KBM-7 (cell line): Measurements from ENCODE around the gene NID1.
"Not testable (repeated sequence)": the region's sequence is repeated elsewhere in the genome, so short reads cannot be mapped to it uniquely, and the experiment has no call there.

Experiments
- DNase-seq: peaks from one replicate; pipeline ENCODE4 v3.0.0-alpha.2; 2015
- in situ Hi-C: fragments of 300-500 bp; cut with MboI; formaldehyde crosslinking; loops from 2 replicates; pipeline ENCODE4 v1.14.3; 2020; ENCODE audit warnings: low sequenced_read_pairs, low pct_unique_long_range_greater_than_20kb, mixed read lengths

Gene NID1

GRCh38 chr1:236010443-236010842, 54.4 kb downstream of the NID1 start:
- no peak for DNase-seq
- in situ Hi-C loops: no loop called here

GRCh38 chr1:236009857-236010256, 55.0 kb downstream of the NID1 start:
- DNase-seq: no peak
- in situ Hi-C loops: no loop called here

- in situ Hi-C loops: no loop called here
- DNase-seq: no peak
These were observed 55.7 kb downstream of the NID1 start for GRCh38 chr1:236009191-236009590.

- in situ Hi-C loops: no loop called here
- DNase-seq: no peak
These were observed 57.1 kb downstream of the NID1 start for GRCh38 chr1:236007781-236008180.

- DNase-seq, in situ Hi-C loops: not testable (repeated sequence)
These were observed 61.8 kb downstream of the NID1 start for GRCh38 chr1:236003058-236003457.

- DNase-seq: no peak
- in situ Hi-C loops: no loop called here
These were observed 62.3 kb downstream of the NID1 start for GRCh38 chr1:236002572-236002971.

GRCh38 chr1:236002025-236002390, 62.9 kb downstream of the NID1 start:
- in situ Hi-C loops: no loop called here
- DNase-seq: no peak

GRCh38 chr1:236000781-236001180, 64.1 kb downstream of the NID1 start:
- no peak for DNase-seq
- in situ Hi-C loops: no loop called here

GRCh38 chr1:235999259-235999925, 65.5 kb downstream of the NID1 start:
- DNase-seq: peak; percentile 23
- in situ Hi-C loops: no loop called here

- no peak for DNase-seq
These were observed 66.1 kb downstream of the NID1 start for GRCh38 chr1:235998812-235999211.

GRCh38 chr1:235997931-235998330, 67.0 kb downstream of the NID1 start:
- in situ Hi-C loops: no loop called here
- DNase-seq: no peak

More at GRCh38 chr1:235998812-235999211, 66.1 kb downstream of the NID1 start:
- in situ Hi-C loops: no loop called here

GRCh38 chr1:235997049-235997448, 67.8 kb downstream of the NID1 start:
- in situ Hi-C loops: no loop called here
- DNase-seq: no peak

GRCh38 chr1:235996048-235996785, 68.7 kb downstream of the NID1 start:
- in situ Hi-C loops: no loop called here

GRCh38 chr1:235995511-235995910, 69.4 kb downstream of the NID1 start:
- in situ Hi-C loops: no loop called here
- no peak for DNase-seq

More at GRCh38 chr1:235996048-235996785, 68.7 kb downstream of the NID1 start:
- DNase-seq: no peak

GRCh38 chr1:235993652-235994051, 71.2 kb downstream of the NID1 start:
- no peak for DNase-seq
- in situ Hi-C loops: no loop called here

- no peak for DNase-seq
- in situ Hi-C loops: no loop called here
These were observed 72.0 kb downstream of the NID1 start for GRCh38 chr1:235992868-235993267.

GRCh38 chr1:235992346-235992745, 72.5 kb downstream of the NID1 start:
- no peak for DNase-seq
- in situ Hi-C loops: no loop called here

- DNase-seq: no peak
- in situ Hi-C loops: no loop called here
These were observed 74.5 kb downstream of the NID1 start for GRCh38 chr1:235990330-235990795.

GRCh38 chr1:235989105-235989504, 75.8 kb downstream of the NID1 start:
- no peak for DNase-seq
- in situ Hi-C loops: no loop called here

- DNase-seq: no peak
- in situ Hi-C loops: no loop called here
These were observed 78.0 kb downstream of the NID1 start for GRCh38 chr1:235986869-235987268.
